GM06990 (cell line): ENCODE data around the gene HTR1B.

ENCODE experiments used
- DNase-seq: peaks from one replicate; pipeline ENCODE4 v3.0.0-alpha.2; 2011; ENCODE audit not compliant: insufficient read length; ENCODE audit errors: extremely low read depth
- H3K27me3 ChIP-seq: replicated peaks from 2 replicates; pipeline ENCODE4 v1.6.0; 2011; ENCODE audit warnings: low read length; ENCODE audit not compliant: control insufficient read depth, insufficient read depth
- H3K36me3 ChIP-seq: 2 replicates; pipeline ENCODE4 v1.5.1; 2011; ENCODE audit warnings: low read length; ENCODE audit not compliant: control insufficient read depth, insufficient read depth
- H3K4me3 ChIP-seq: replicated peaks from 2 replicates; pipeline ENCODE4 v1.5.1; 2011; ENCODE audit warnings: low read depth, mild to moderate bottlenecking, control low read depth, low read length
- CTCF ChIP-seq: IDR thresholded peaks from 2 replicates; pipeline ENCODE4 v1.5.1; 2011; ENCODE audit warnings: low read length, control low read depth, mild to moderate bottlenecking, inconsistent platforms; ENCODE audit not compliant: insufficient read depth, poor library complexity, severe bottlenecking

HTR1B gene, protein sequence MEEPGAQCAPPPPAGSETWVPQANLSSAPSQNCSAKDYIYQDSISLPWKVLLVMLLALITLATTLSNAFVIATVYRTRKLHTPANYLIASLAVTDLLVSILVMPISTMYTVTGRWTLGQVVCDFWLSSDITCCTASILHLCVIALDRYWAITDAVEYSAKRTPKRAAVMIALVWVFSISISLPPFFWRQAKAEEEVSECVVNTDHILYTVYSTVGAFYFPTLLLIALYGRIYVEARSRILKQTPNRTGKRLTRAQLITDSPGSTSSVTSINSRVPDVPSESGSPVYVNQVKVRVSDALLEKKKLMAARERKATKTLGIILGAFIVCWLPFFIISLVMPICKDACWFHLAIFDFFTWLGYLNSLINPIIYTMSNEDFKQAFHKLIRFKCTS

DNA sequence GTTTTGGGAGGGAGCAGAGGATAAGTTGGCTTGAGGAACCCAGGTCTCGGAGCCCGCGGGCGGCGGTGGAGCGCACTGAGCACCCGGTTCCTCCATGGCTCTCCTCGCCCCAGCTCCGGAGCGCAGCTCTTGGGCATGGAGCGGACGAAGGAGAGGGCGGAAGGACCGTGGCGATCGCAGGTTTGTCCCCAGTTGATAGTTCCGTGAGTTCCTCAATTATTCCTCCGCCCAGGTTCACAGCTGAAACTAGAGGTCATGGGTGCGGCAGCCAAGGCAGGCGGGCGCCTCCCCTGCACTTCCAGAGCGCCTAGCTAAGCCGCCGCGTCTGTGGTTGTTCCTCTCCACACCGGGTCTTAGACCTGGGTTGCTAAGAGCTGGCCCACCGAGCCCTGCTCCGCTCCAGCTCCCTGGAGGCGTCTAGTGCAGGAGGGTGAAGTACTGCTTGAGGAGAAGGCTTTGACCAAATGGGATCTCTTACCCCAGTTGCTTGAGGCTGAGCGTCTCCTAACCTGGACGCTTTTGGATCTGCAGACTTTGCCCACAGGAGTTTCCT, at the start of gene HTR1B:
TSS of gene HTR1B (minus strand) at position 184 of the 553 bp plus-strand sequence. CDS start at position 96, 88 bp downstream.
- Histone ChIP-seq H3K36me3 (no peaks in the 10 kb centered on the region), H3K4me3 (no peak within 1 kb of the TSS), H3K27me3 (no peaks in the 10 kb centered on the region; the same call in 1 of the 2 replicates)
- no peak for TF ChIP-seq CTCF
- DNase-seq: no peak

DNA sequence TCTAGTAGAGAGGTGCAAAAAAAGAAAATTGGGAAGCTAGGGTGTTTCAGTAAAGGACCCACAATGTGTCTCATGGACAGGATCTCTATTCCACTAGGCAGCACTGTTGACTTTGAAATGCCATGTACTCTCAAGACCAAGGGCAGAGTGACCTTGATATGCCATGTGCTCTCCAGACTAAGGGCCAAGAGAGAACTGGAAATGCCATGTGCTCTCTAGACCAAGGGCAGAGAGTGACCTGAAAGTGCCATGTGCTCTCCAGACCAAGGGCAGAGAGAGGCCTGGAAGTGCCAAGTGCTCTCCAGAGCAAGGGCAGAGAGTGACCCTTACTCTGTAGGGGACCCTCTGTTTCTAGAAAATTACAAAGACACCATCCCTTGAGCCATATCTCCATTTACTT, 49.3 kb upstream of the HTR1B start:
- Histone ChIP-seq H3K27me3 (no peaks in the 10 kb centered on the region), H3K36me3 (no peaks in the 10 kb centered on the region), H3K4me3 (no peak overlapping the region)
- no peak for TF ChIP-seq CTCF
- no peak for DNase-seq

DNA sequence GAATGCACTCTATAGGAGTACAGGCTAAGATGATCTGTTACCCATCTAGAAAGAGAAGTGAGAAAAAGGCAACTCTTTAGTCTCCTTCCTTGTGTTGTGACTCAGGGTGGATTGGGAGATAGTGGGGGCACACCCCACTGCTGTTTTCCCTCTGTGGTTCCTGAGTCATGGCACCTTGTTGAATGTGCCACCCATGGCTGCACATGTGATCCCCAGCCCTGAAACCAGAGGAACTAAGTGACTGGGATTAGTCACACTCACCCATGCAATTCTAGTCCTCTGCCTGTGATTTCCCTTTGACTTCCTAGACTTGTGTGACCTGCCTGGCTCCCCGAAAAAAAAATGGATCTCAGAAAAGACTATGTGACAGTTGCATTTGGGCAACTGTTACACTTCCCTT, 48.6 kb upstream of the HTR1B start:
- no peak overlapping the region for H3K4me3 ChIP-seq
- H3K36me3 ChIP-seq: no peaks in the 10 kb centered on the region
- no peak for TF ChIP-seq CTCF
- H3K27me3 ChIP-seq: no peaks in the 10 kb centered on the region
- DNase-seq: no peak

DNA sequence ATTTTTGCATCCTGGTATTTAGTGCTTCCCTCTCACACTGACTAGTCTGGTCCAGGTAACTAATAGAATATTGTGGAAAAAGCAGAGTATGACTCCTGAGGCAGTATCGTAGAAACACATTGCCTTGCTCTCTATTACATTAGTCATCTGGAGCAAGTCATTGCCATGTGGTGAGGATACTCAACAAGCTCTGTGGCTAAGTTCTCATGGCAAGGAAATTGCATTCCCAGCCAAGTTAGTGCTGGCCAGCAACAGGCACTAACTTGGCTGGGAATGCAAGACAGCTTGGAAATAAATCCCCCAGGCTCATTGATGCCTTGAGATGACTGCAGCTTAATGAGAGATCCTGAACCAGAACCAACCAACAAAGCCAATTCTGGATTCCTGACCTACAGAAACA, 39.7 kb upstream of the HTR1B start:
- Histone ChIP-seq H3K4me3 (no peak overlapping the region), H3K27me3 (no peaks in the 10 kb centered on the region), H3K36me3 (no peaks in the 10 kb centered on the region)
- no peak for DNase-seq
- TF ChIP-seq CTCF: no peak

- Histone ChIP-seq H3K36me3 (no peaks in the 10 kb centered on the region), H3K27me3 (no peaks in the 10 kb centered on the region), H3K4me3 (no peak overlapping the region)
- TF ChIP-seq CTCF: no peak
- DNase-seq: no peak
Observed at GRCh38 chr6:77492530-77492929, 29.2 kb upstream of the HTR1B start.
